ENCODE results near the gene PLP1. TPM values are rescaled to one million over a fixed set of nuclear protein-coding genes. Genes with fewer than 3 reads are reported as not detected.

Gene PLP1
- total and polyA plus RNA-seq, 2 of the 8 experiments (the other 6 are each of a cell fraction or from before 2014, with no cell fraction given): 49.2 to 218 TPM

GRCh38 chrX:103733017-103733416 lies 43.6 kb upstream of the PLP1 start (continued):
- no peak for TF ChIP-seq EGR1 (IDR thresholded peaks at IDR 0.05; ENCODE audit: borderline replicate concordance, low read depth, low read length)
- TF ChIP-seq KDM5A (IDR thresholded peaks at IDR 0.05; ENCODE audit: low read length): no peak
- no peak for TF ChIP-seq GABPA (IDR thresholded peaks at IDR 0.05; ENCODE audit: borderline replicate concordance, insufficient read depth, low read length)
- TF ChIP-seq TAF7 (optimal IDR thresholded peaks at IDR 0.05; ENCODE audit: borderline replicate concordance, low read depth, low read length): no peak
- TF ChIP-seq POLR2AphosphoS5 (IDR thresholded peaks at IDR 0.05; ENCODE audit: low read depth, low read length): no peak
- TF ChIP-seq RNF2 (IDR thresholded peaks at IDR 0.05; ENCODE audit: borderline replicate concordance, low read depth, low read length, missing control alignments, poor library complexity, severe bottlenecking): no peak
